Chondrocyte (in vitro differentiated cells): ENCODE results near the gene HELQ. TPM values are rescaled to one million over a fixed set of nuclear protein-coding genes. Genes with fewer than 3 reads are reported as not detected.
"Not testable (repeated sequence)": the region's sequence is repeated elsewhere in the genome, so short reads cannot be mapped to it uniquely, and the experiment has no call there.

Experiments
- DNase-seq: peaks from one replicate; pipeline ENCODE4 v3.0.0; 2021; ENCODE audit warnings: mixed read lengths, low spot score
- H3K27ac Mint-ChIP-seq: one replicate; pipeline ENCODE4 v1.8.0; 2021; ENCODE audit warnings: mild to moderate bottlenecking, moderate library complexity, mixed read lengths; ENCODE audit not compliant: unreplicated experiment
- H3K27me3 Mint-ChIP-seq: 2 replicates; pipeline ENCODE4 v1.8.0; 2021; ENCODE audit warnings: low read depth, mixed read lengths
- H3K36me3 Mint-ChIP-seq: 2 replicates; pipeline ENCODE4 v1.8.0; 2021; ENCODE audit warnings: low read depth, mixed read lengths
- H3K4me1 Mint-ChIP-seq: 2 replicates; pipeline ENCODE4 v1.8.0; 2021; ENCODE audit warnings: low read depth, mild to moderate bottlenecking, mixed read lengths
- H3K4me3 Mint-ChIP-seq: one replicate; pipeline ENCODE4 v1.8.0; 2021; ENCODE audit warnings: mild to moderate bottlenecking, moderate library complexity, mixed read lengths; ENCODE audit not compliant: unreplicated experiment
- H3K9me3 Mint-ChIP-seq: 2 replicates; pipeline ENCODE4 v1.8.0; 2021; ENCODE audit warnings: low read depth, mixed read lengths
- total RNA-seq: library from RNA; stranded (reverse); gene quantifications from 3 replicates; pipeline ENCODE4 v1.2.1, GENCODE V29; 2021
- TF ChIP-seq, protein P1 (sequence below): fragments of 200-600 bp; sonication (generic); IDR thresholded peaks from 2 replicates; pipeline ENCODE4 v1.5.0; 2021; ENCODE audit warnings: antibody characterized with exemption, mild to moderate bottlenecking, moderate library complexity

Gene HELQ
- total RNA-seq, 1 donor from 2014 or later: 7.2 TPM

DNA sequence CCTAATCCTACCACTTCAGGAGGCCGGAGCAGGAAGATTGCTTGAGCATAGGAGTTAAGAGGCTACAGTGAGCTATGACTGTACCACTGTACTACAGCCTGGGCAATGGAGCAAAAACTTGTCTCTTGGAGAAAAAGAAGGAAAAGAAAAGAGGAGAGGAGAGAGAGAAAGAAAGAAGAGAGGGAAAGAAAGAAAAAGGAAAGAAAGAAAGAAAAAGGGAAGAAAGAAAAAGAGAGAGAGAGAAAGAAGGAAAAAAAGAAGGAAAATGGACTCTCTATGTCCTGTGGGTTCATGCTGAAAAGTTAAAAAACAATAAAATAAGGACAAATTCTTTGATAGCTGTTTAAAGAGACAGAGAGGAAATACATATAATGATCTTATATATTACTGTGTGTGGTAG, 42.6 kb upstream of the HELQ start:
- TF ChIP-seq, protein P1, sequence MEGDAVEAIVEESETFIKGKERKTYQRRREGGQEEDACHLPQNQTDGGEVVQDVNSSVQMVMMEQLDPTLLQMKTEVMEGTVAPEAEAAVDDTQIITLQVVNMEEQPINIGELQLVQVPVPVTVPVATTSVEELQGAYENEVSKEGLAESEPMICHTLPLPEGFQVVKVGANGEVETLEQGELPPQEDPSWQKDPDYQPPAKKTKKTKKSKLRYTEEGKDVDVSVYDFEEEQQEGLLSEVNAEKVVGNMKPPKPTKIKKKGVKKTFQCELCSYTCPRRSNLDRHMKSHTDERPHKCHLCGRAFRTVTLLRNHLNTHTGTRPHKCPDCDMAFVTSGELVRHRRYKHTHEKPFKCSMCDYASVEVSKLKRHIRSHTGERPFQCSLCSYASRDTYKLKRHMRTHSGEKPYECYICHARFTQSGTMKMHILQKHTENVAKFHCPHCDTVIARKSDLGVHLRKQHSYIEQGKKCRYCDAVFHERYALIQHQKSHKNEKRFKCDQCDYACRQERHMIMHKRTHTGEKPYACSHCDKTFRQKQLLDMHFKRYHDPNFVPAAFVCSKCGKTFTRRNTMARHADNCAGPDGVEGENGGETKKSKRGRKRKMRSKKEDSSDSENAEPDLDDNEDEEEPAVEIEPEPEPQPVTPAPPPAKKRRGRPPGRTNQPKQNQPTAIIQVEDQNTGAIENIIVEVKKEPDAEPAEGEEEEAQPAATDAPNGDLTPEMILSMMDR: no peak

DNA sequence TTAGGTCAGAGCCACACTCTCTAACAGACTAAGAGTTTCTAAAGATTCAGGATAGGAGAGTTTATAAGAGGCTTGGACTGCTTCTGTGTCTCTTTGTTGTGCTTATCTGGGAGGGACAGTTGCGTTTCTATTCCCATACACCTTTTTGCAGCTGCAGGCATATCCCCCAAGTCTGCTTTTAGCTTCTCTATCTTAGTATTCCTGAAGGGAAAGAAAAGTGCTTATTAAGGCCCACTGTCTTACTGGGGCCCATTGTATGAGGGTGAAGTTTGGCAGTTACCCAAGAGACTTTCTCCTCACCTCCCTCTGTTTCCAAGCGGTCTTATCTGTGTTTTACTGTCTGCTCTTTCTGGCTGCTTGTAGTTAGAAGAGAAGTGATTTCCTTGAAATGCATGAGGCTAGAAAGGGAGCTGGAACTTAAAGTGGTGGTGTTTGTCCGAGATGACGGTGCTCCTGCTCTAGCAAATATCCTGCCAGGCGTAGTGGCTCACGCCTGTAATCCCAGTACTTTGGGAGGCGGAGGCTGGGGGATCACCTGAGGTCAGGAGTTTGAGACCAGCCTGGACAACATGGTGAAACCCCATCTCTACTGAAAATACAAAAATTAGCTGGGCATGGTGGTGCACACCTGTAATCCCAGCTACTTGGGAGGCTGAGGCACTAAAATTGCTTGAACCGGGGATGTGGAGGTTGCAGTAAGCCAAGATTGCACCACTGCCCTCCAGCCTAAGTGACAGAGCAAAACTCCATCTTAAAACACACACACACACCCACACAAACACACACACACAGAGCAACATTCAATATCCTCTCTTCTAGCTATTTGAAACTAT, 40.7 kb upstream of the HELQ start:
- H3K9me3 Mint-ChIP-seq, H3K4me1 Mint-ChIP-seq, H3K36me3 Mint-ChIP-seq, H3K27me3 Mint-ChIP-seq, DNase-seq, H3K27ac Mint-ChIP-seq, H3K4me3 Mint-ChIP-seq: not testable (repeated sequence)

More for the DNA sequence above, 42.6 kb upstream of the HELQ start:
- Mint-ChIP-seq H3K4me1 (no peaks in the 10 kb centered on the region), H3K4me3 (no peak overlapping the region), H3K36me3 (no peaks in the 10 kb centered on the region), H3K27ac (no peak overlapping the region), H3K9me3 (no peaks in the 10 kb centered on the region), H3K27me3 (peaks cover 5% of the 10 kb centered on the region)
- DNase-seq: no peak

DNA sequence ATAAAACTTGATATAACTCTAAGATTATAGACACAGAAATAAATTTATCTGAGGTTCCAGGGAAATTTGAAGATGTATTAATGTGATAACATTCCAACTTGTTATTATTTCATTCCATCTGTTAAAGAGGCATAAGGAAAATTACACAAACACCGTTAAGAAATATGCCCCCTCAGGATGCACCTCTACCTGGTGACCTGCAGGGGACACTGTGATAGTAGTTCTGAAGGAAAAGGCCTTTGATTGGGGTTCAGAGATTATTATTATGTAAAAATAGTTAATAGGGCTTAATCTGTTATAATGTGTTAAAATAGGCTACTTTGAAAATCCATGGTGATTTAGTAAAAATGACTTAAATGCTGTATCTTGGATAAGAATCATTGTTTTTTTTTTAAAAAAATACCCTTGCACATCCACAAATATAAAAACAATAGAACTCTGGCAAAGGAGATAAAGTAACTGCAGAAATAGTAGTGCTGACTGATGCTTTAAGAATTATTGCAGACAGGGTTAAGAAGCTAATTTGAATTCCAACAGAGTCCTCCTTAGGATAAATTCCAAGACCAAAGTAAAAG, 35.3 kb upstream of the HELQ start:
- DNase-seq: no peak
- Mint-ChIP-seq H3K4me1 (no peaks in the 10 kb centered on the region), H3K36me3 (no peaks in the 10 kb centered on the region), H3K27me3 (peaks cover 3% of the 10 kb centered on the region), H3K27ac (no peak overlapping the region), H3K4me3 (no peak overlapping the region), H3K9me3 (no peaks in the 10 kb centered on the region)
- TF ChIP-seq, protein P1: peak; percentile 85

DNA sequence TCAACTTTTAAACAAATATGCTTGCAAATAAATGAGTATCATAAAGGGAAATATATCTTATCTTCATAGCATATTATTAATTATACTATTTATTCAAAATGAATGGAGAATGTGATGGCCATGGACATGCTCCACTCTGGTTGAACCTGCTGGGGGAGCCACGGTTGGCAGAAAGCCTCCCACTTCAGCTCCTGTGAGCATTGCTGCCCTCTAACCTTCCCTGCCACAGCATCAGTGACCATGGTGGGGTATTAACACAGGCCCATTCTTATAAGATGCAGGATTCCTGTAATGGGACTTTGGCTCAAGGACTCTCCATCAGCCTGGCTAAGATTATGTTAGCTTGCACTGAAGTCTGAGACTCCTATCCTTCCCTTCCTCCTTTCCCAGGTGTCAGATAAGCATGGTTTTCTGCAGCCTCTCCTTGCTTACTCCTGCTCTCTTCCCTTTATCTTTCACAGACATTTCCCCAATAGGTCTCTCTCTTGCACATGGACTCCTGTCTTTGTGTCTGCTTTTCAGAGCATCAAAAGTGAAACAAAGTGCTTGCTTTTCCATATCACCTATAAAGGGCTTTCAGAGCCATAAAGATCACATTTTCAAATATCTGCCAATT, 34.2 kb upstream of the HELQ start:
- H3K27me3 Mint-ChIP-seq: peaks cover 3% of the 10 kb centered on the region

DNA sequence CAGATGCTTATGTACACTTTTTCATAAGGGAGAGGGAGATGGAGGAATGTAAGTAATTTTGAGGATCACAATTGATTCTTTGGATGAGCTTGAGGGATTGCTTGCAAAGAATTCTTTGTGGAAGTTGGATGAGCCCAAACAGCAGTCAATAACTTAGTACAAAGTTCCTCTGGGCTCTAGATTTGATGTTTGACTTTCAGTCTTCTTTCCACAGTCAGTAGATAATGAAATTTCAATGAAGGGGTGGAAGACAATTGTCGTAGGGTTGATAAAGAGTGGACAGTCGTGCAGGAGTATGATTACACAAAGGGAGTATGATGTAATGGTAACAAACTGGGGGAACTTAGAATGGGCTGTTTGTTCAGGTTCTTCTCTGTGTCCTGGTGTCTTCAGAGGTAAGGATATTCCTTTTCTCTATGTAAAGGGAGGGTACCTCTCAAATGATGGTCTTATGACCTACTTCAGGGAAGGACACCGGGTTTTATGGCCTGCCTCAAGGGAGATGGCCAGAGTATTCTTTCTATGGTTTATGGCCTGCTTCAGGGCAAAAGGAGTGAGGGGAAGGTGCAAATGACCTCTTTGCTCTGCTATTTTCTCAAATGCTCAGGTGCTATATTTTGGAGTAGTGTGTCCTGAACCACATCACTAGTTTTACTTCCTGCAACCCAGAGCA, 31.0 kb upstream of the HELQ start:
- TF ChIP-seq, protein P1: no peak
- Mint-ChIP-seq H3K36me3 (no peaks in the 10 kb centered on the region), H3K9me3 (no peaks in the 10 kb centered on the region), H3K27ac (no peak overlapping the region), H3K4me1 (peaks cover 13% of the 10 kb centered on the region), H3K27me3 (peaks cover 3% of the 10 kb centered on the region), H3K4me3 (no peak overlapping the region)
- no peak for DNase-seq

More for the DNA sequence above, 34.2 kb upstream of the HELQ start:
- no peaks in the 10 kb centered on the region for H3K36me3 Mint-ChIP-seq
- H3K4me3 Mint-ChIP-seq: no peak overlapping the region
- TF ChIP-seq, protein P1: no peak
- H3K9me3 Mint-ChIP-seq: no peaks in the 10 kb centered on the region
- peaks cover 6% of the 10 kb centered on the region for H3K4me1 Mint-ChIP-seq
- no peak for DNase-seq
- H3K27ac Mint-ChIP-seq: no peak overlapping the region
